Activated naive CD4-positive, alpha-beta T cell (primary cell): ENCODE data around the gene OTUB1.
"Not testable (repeated sequence)": the region's sequence is repeated elsewhere in the genome, so short reads cannot be mapped to it uniquely, and the experiment has no call there.

Experiments used
- DNase-seq, 4 experiments: peaks; one replicate each; lab custom pipeline; 2025; lab: John Stamatoyannopoulos, UW

Gene OTUB1

GRCh38 chr11:64047373-64047772 lies 61.1 kb downstream of the OTUB1 start:
- DNase-seq: not testable (repeated sequence)
